NCI-H146 treated with DMSO at 0.1 percent for 48 hours (cell line): ENCODE measurements around the gene PRDX5.
A peak's percentile ranks its signal among the peaks of the same experiment; 100 is the strongest.

Experiments
- DNase-seq: peaks from one replicate; lab custom pipeline; 2025; ENCODE audit not compliant: unreplicated experiment; lab: John Stamatoyannopoulos, UW

Gene PRDX5

DNA sequence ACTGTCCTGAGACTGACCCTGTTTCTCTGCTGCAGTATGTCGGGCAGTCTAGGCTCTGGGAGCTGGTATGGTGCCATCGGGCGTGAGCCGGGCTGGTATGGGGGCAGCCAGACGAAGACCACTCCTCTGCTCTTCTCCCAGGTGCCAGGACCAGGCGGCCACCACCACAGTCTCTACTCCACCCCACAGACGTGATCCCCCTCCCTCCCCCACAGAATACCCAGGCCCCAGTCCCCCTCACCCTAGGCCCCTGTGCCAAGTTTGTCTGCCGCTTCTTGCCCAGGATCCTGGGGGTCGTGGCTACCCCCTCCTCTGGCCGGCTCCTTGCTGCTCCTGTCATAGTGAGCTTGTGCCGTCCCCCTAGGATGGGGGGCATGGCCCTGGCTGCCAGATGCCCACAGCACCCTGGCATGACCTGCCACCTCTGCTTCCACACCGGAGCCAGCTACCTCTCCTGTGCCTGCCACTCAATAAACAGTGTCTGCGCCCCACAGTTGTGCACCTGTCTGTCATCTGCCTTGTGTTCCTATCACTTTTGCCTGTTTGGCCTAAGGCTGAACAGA, 28.8 kb upstream of the PRDX5 start:
- no peak for DNase-seq

DNA sequence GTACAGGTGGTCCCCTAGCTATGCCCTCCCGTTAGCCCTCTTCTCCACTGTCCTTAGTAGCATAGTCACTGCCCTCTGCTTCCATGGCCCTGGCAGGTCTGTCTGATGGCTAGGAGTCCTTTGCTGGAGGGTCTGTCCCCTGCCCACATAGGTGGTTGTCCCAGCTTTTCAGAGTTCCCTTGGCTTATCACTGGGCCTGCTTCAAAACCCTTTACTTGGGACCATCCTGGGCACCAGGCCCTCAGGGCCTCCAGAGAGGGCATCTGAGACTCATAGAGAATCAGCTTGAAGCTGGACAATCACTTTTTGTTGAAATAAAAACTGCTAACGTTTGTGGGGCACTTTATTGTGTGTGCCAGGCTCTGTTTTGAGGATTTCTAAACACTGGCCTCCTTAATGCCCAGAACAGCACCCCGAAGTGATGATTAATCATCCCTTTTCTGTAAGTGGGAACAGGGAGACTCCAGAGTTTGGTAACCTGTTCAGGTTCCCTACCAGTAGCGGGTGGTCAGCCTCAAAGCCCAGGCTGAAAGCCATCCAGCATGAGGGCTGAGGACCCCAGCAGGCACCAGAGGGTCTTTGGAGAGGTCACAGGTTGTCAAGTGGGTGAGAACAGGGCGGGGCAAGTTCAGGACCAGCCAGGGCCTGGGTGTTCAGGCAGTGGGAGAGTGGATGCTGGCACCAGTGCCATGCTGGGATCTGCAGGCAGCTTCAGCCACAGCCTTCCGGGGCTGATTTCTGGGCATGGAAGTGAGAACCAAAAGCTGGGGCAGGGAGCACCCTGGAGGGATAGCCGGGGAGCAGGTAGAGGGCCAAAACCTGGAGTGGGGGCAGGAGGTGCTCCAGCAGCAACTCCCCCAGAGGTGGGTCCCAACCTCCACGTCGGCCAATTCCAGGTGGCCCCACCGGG, 27.3 kb upstream of the PRDX5 start:
- DNase-seq = no peak

DNA sequence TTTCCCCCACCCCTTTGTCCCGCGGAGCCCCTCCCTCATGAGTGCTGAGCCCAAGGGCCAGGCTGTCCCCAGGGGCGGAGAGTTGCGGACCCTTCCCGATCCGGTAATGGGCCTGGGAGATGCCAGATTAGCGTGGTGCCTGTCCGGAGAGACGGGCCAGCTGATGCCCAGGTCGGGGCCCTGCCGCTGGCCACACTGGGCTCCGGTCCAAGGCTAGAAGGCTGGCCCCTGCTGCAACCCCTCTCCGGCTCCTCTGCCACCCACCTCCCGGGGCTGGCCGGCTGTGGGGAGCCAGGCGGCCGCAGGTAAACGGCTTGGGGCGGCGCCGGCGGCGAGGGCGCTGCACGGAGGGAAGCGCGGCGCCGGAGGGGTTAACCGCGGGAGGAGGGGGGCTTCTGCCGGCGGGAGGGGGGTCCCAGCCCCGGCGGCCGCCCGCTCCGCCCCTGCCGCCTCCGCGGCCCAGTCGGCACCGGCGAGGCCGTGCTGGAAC, 26.6 kb upstream of the PRDX5 start, which contains the start of gene KCNK4:
Gene KCNK4, plus strand, starts transcription at position 41 of the 490 bp plus-strand sequence. CDS start 1,717 bp downstream, outside the sequence.
- no peak for DNase-seq

DNA sequence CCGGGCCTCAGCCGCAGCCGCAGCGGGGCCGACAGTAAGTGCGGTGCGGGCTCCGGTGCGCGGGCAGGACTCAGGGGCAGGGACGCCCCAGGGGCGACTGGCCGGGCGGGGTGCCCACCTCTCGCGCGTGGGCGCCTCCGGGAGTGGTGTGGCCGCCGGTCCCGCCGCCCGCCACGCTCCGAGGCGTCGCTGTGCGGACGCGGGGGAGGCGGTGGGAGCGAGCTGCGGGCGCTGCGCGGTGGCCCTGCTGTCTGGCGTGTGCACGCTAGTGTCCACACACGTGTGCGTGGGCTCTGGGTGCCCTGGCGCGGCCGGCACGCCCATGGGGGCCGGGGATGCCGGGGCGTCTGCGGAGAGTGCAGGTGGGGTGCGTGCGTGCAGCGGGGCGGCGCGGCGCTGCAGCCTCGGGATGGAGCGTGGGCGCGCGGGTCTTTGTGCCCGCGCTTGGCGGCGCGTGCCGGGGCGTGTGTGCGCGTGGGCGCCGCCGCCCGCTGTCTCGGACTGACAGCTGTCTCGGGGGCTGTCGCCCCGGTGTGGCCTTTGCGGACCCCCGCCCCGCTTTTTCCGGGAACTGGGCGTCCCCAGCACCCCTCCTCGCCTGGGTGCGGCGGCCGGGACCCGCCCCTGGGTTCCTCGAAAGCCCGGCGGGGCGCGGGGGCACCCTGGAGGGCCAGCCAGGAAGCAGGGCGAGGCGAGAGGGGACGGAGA, 26.0 kb upstream of the PRDX5 start:
- no peak for DNase-seq

DNA sequence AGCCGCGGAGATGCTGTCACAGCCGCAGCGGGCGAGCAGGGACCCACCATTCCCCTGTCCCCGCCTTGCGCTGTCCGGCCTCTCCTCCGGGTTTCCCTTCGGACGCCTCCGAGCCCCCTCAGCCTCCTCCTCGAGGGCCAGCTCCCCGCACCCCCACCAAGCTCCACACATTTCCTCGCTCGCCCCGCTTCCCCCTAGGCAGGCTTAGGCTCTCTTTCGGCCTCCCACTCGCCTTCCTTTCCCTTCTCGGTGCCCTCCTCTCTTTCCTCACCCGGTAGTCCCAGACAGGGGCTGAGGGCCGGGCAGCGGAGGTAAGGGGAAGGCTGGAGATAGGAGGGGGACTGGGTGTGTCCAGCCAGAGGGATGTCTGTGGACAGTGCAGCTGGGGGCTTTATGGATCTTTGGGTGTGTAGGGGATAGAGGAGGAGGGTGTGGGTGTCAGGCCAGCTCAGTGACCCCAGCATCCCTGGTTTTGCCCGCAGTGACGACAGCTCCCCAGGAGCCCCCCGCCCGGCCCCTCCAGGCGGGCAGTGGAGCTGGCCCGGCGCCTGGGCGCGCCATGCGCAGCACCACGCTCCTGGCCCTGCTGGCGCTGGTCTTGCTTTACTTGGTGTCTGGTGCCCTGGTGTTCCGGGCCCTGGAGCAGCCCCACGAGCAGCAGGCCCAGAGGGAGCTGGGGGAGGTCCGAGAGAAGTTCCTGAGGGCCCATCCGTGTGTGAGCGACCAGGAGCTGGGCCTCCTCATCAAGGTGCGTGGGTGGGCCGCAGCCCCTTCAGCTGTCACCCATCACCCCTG, 25.3 kb upstream of the PRDX5 start:
- no peak for DNase-seq

DNA sequence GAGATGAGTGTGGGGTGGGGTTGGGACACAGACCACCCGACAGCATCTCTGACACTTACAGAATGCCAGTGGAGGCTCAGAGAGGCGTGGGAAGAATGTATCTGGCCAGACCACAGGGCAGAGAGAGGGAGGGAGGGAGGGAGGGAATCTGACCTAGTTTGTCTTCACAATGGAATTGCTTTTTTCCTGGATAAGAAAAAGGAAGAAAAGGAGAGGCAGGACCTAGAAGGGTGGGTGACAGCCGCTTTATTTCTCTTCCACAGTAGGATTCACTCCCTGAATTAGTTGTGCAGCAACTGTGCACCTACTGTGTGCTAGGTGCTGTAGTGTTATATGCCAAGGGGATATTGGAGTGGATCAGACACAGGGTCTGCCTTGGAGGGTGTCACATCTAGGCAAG, 23.1 kb upstream of the PRDX5 start:
- no peak for DNase-seq

DNA sequence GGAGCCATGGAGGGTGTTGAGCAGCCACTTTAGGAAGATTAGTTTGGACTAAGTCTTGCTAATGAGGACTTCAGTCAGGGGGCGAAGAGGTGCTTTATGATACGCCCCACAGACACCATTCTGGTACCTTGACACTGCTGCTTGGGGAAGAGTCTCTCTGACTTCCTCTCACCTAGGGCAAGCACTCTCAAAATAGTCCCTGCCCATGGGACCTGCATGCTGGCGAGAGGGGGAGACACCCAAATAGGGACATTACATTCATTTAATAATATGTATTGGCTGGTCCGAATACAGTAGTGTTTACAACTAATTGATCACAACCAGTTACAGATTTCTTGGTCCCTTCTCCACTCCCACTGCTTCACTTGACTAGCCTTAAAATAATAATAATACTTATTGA, 22.2 kb upstream of the PRDX5 start:
- no peak for DNase-seq

DNA sequence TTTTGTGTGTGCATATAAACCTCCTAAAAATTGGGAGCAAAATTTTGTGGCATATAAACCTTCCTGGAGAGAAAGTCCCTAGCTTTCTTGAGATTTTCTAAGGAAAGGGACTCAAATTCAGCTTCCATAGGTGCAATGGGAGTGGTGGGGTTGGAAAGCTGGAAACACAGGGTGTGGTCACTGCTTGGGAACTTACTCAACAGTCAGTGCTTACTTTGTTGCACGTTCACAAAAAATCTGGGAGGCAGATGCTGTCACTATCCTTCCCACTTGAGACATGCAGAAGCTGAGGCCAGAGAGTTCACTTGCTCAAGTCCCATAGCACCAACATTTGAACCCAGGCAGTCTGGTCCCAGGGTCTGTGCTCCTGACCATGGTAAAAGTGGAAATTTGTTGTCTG, 21.7 kb upstream of the PRDX5 start:
- no peak for DNase-seq

DNA sequence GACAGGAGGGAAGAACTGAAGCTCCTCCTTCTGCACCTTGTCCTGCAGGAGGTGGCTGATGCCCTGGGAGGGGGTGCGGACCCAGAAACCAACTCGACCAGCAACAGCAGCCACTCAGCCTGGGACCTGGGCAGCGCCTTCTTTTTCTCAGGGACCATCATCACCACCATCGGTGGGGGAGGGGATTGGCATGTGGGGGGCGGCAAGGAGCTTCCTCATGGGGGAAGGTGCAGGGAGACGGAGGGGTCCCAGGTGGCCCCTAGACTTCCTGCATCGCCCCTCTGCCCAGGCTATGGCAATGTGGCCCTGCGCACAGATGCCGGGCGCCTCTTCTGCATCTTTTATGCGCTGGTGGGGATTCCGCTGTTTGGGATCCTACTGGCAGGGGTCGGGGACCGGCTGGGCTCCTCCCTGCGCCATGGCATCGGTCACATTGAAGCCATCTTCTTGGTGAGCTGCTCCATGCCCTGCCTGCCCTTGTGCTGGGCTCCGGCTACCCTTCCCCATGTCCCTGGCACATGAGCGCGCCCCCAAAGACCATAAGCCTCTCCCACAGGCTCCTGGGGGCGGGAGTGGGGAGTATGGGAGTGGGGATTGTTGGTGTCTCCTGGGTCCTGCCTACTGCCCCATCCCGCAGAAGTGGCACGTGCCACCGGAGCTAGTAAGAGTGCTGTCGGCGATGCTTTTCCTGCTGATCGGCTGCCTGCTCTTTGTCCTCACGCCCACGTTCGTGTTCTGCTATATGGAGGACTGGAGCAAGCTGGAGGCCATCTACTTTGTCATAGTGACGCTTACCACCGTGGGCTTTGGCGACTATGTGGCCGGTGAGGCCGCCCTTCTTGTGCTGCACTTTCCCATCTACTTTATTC, 20.9 kb upstream of the PRDX5 start:
- no peak for DNase-seq

DNA sequence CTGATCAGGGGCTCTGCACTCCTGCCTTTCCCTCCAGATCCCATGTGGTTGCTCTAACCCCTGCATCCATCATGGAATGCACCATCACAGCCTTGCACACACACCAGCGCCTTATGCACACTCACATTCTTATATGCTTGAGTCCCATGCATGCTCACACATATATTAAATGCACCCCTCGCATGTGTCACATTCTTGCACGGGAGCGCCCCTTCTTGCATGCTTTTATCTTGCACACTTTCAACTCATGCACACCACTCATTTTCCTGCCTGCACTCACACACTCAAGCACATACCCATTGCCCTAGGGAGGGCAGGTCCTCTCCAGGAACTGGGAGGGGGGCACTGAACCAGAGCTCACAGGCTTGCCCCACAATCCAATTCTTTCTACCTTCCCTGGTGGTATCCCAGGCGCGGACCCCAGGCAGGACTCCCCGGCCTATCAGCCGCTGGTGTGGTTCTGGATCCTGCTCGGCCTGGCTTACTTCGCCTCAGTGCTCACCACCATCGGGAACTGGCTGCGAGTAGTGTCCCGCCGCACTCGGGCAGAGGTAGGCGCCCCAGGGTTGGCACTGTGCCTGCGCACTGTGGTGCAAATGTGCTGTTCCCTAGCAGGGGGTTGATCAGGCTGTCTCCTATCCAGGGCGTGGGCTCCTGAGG, 20.1 kb upstream of the PRDX5 start:
- no peak for DNase-seq

DNA sequence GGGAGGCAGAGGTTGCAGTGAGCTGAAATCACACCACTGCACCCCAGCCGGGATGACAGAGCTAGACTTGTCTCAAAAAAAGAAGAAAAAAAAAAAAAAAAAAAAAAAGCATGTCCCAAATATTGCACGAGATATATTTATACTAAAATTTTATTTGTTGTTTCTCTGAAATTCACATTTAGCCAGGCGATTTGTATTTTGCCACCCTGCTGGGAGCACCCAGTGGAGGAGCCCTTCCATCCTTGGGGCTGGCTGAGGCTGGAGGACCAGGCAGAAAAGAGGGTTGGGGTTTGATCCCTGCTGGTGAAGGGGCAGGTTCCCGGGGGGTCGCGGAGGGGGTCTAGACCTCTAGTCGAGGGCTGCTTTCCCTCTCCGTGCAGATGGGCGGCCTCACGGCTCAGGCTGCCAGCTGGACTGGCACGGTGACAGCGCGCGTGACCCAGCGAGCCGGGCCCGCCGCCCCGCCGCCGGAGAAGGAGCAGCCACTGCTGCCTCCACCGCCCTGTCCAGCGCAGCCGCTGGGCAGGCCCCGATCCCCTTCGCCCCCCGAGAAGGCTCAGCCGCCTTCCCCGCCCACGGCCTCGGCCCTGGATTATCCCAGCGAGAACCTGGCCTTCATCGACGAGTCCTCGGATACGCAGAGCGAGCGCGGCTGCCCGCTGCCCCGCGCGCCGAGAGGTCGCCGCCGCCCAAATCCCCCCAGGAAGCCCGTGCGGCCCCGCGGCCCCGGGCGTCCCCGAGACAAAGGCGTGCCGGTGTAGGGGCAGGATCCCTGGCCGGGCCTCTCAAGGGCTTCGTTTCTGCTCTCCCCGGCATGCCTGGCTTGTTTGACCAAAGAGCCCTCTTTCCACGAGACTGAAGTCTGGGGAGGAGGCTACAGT, 18.7 kb upstream of the PRDX5 start:
- no peak for DNase-seq

DNA sequence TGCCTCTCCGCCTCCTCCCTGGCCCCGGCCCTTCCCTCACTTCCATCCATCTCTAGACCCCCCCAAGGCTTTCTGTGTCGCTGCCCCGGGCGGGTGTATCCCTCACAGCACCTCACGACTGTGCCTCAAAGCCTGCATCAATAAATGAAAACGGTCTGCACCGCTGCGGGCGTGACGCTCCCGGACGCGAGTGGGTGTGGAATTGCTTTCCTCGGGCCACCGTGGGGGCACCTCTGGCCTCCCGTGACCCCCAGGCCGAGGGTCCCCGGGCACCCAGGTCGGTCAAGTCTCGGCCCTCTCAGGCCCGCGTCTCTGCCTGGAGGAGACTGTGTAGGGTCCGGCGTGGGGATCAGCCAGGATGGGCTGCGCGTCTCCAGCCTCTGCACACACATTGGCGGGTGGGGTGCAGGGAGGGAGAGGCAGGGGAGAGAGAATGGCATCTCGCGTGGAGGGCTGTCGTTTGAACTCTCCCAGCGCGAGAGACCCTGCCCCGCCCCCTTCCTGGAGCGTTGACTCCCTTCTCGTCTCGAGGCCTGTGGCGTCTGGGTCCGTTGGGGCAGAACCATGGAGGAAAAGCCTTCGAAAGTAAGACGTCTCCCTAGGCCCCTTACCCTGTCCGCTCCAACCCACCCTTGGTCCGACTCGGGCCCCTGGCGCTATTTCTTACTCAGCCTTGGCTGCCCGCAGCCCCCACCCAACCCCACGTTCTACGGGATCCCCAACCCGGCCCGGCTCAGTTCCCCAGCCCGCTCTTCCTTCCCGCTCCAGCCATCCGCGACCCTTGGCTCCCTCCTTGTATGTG, 17.9 kb upstream of the PRDX5 start, which contains the start of gene CATSPERZ:
Gene CATSPERZ, plus strand, starts transcription at position 512 of the 802 bp plus-strand sequence. Its CDS starts 53 bp downstream, at position 565.
- DNase-seq = no peak

DNA sequence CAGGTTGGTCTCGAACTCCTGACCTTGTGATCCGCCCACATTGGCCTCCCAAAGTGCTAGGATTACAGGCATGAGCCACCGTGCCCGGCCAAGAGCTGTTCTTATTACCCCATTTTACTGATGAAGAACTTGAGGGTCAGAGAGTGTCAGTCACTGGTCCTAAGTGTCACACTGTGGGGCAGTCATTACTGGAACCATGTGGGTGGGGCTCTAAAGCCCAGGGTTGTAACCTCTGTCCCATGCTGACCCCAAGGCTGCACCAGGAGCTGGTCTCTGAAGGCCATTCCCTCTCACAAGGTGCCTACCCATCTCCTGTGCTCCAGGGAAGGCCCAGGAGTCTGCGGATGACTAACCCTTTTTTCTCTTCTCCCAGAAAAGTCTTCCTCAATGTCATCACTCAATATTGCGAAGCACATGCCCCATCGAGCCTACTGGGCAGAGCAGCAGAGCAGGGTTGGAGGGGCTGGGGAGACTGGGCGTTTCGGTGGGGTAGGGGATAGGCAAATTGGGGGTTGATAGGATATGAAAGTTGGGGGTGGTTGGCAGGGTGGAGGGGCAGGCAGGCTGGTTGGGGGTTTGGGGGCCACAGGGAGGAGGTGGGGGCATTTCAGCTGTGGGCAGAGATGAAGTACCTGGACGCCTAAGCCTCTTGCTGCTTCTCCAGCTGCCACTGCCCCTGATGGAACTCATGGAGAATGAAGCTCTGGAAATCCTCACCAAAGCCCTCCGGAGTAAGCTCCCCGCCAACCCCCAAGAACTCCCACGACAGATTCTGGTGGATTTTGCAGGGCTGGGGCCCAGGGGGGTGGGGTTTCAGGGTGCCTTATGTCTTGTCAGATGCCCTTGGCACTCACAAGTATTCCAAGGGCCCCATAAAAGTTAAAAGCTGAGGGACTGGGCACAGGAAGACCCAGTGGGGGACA, 14.6 kb upstream of the PRDX5 start:
- no peak for DNase-seq

DNA sequence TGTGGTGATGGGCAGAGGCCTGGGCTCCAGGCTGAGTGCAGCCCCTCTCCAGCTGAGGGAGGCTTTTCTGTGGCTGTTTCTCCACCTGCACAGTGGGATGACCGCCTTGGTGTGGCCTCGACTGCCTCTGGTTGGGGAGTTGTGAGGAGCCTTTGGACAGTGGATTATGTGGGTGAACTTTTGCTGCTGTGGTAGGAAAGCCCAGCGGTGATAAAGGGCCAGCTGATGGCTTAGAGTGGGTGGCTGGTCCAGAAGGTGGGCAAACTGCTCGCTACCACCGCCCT, 13.9 kb upstream of the PRDX5 start:
- DNase-seq = no peak

DNA sequence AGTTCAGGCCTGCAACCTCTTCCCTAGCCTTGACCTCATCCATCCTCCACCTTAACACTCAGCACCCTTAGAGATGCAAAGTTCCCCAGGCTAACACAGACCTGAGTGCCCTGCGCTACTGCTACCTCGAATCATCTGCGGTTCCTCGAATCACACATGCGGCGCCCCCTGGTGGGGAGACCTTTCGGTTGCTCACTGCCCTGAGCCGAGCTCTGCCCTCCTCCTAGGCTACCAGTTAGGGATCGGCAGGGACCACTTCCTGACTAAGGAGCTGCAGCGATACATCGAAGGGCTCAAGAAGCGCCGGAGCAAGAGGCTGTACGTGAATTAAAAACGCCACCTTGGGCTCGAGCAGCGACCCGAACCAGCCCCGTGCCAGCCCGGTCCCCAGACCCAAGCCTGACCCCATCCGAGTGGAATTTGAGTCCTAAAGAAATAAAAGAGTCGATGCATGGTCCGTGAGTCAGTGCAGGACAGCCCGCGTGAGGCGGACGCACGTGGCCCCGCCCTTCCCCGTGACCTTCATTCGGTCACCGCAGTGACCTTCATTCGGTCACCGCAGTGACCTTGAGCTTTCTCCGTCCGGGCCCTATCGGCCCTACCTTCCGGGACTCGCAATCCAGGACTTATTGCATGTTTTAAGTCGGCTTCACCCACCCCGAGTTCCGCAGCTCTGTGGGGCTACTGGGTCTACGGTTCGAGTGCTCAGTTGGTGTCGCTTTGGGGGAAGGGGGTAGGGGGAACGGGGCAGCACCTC, 13.4 kb upstream of the PRDX5 start:
- peak; percentile 80 for DNase-seq

DNA sequence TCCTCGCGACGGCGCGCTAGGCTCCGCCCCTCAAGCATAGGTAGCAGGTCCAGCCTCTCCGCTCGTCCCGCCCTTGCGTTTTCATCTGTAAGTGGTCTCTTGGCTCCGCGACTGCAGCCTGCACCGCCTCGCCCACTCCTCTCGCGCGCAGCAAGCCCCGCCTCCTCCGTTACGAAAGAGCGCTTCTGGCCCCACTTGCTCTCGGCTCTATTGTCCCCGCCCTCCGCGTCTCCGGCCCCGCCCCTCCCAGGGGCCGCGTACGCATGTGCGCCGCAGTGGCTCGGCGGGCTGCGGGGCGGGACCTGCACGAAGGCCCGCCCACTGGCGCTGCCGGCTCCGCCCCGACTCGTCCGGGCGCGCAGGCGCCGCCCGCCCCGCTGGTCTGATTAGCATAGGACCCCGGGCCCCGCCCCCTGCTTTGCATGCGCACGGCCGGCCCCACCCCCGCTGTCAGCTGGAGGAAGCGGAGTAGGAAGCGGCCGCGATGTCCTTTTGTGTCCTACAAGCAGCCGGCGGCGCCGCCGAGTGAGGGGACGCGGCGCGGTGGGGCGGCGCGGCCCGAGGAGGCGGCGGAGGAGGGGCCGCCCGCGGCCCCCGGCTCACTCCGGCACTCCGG, 12.7 kb upstream of the PRDX5 start, which contains the start of gene ESRRA:
Gene ESRRA, plus strand, starts transcription at position 450 of the 616 bp plus-strand sequence. CDS start 1,656 bp downstream, outside the sequence.
- peak; percentile 98 for DNase-seq
